GM10248 (cell line): ENCODE measurements around the gene PPP1R9A.

Experiments
- CTCF ChIA-PET: fragments of 300-600 bp; sonication (Branson Sonifier 250); formaldehyde crosslinking; extraction: SDS; loops from one replicate; lab custom pipeline; 2021; ENCODE audit warnings: antibody characterized with exemption; lab: Yijun Ruan, JAX
- POLR2A ChIA-PET: fragments of 350-650 bp; sonication (Branson Sonifier 250); formaldehyde crosslinking; extraction: SDS; loops from one replicate; lab custom pipeline; 2020; ENCODE audit warnings: antibody characterized with exemption; lab: Yijun Ruan, JAX
- DNase-seq: peaks from one replicate; pipeline ENCODE4 v3.0.0; 2012; ENCODE audit errors: extremely low spot score
- CTCF ChIP-seq: IDR thresholded peaks from 2 replicates; pipeline ENCODE4 v1.5.1; 2012; ENCODE audit warnings: mild to moderate bottlenecking, low read depth; ENCODE audit errors: extremely low read depth, missing control alignments, control extremely low read depth

The PPP1R9A gene

DNA sequence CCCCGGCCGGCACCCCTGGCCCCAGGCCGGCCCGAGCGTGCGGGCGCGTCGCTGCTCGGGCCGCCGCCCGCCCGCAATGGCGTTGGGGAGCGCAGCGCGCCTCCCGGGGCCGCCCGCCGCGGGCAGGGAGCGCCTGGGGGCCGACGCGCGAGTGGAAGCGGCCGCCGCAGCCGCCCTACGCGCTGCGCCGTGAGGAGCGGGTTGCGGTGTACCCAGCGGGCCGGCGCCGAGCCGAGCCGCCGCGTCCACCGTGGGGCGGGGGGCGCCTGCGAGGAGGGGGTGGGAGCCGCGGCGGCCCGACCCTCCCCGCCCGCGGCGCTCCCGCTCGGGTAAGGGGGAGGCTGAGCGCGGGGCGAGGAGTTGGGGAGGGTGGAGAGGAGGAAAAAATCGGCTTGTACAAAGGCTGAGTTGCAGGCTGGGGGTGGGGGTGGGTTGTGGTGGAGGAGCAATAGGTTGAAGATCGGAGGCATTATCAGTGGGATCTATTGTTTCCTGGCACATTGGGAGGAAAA, 473 bp downstream of the PPP1R9A start:
- ChIA-PET POLR2A (no interaction called here), CTCF (no interaction called here)
- peak; percentile 24 for DNase-seq
- TF ChIP-seq CTCF = no peak

DNA sequence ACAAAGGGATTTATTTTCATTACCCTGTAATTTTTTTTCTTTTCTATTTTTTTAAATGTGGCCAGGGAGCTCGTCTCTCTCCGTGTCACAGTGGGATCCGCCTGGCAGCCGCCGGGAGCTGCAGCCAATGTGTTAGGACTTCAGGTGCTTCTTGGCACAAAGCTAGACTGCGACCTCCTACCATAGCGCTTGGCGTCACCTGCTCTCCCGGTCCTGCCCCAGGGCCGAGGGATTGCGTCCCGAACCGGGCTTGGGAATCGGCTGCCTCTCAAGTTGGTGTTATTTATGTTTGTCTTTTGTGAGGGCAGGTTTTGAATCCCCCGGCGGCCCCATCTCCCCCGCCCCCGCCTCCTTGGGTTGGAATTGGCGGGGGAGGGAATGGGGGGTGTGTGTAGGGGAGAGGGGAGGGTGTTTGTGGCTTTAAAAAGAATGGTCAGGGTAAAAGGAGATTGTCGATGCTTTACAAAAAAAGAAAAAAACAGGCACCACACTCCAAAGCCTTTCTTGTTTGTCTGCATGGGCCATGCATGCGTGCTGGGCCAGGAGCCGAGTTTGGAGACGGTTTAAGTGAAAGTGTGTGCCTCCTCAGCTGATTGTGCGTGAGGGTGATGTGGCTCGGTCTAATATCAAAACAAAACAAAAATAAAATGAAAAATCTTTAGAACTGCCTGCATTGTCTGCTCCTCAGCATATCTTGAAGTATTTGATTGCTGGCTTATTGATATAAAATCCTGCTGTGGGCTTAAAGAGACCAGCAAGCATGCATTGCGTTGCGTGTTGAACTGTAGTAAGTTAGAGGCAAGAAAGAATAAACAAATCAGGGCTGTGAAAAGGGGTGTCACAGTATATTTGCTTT, 1.2 kb downstream of the PPP1R9A start:
- ChIA-PET CTCF (no interaction called here), POLR2A (no interaction called here)
- peak; percentile 10 for DNase-seq
- TF ChIP-seq CTCF = no peak

DNA sequence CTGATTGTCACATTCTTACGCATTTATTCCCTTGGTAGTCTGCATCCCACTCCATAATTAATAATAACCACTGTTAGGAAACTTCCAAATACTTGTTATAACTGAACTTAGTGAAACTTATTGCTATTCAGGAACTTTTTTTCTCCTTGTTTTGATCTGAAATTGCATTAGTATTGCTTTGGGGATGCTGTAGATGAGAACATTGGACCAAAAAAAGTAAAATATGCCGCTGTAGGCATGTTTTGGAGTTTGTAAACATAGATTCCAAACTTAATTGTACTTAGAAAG, 1.7 kb downstream of the PPP1R9A start:
- ChIA-PET POLR2A (no interaction called here), CTCF (no interaction called here)
- no peak for DNase-seq
- no peak for TF ChIP-seq CTCF

DNA sequence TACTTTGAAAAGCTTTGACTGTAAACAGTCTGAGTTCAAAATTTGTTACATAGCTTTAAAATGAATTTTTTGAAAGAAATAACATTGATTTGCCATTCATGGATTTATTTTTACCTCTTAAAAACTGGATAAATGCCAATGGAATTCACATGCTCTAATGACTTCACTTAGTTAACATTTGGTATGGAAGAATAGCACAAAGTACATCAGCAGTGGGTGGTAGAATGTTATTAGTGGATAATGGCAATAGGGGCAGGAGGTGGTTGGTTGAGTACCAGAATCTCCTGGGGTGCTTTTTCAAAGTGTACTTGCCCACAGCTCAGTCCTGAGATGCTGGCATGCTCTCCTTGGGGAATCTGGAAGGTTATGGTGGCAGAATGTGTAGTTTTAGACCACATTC, 4.7 kb downstream of the PPP1R9A start:
- ChIA-PET CTCF (no interaction called here), POLR2A (no interaction called here)
- TF ChIP-seq CTCF = no peak
- no peak for DNase-seq

DNA sequence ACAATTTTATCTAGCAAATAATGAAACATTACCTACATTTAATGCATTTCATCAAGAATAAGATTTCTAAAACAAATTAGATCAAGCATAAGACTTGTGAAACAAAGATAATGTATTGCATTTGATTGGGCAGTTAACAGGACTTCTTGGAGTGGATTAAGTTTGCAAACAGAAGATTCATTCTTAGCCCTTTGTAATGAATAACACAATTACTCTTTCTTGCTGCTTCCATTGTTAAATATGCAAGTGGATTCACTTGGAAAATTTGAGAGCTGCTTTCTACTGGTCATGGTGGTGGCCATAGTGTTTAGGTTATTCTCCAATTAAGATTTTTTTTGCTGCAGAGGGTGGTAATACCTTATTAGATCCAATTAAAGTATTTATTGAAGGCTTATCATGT, 6.0 kb downstream of the PPP1R9A start:
- ChIA-PET CTCF (no interaction called here), POLR2A (no interaction called here)
- DNase-seq = no peak
- TF ChIP-seq CTCF = no peak

DNA sequence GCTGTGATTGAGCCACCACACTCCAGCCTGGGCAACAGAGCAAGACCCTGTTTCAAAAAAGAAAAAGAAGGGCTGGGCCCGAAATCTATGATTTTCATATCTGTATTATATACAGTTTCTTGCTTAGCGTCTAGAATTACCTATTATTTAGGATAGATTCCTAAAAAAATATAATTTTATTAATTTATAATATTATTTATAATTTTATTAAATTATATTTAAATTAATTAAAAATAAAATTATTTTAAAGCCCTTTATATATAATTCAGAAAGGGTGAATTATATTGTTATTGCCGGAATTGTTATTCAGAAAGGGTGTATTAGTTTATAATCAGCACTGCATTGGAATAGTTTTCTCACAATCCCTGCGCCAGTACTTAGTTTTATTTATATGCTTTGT, 14.5 kb downstream of the PPP1R9A start:
- no peak for DNase-seq
- TF ChIP-seq CTCF = no peak
- POLR2A ChIA-PET = no interaction called here
- CTCF ChIA-PET = no interaction called here
